ENCODE results near the gene TEKT1.

Gene TEKT1

GRCh38 chr17:6772016-6772415, 59.5 kb downstream of the TEKT1 start:
- DNase-seq (ENCODE audit: extremely low read depth in 1 of 2, low read depth in 1 of 2): no peak

GRCh38 chr17:6768447-6768846, 63.1 kb downstream of the TEKT1 start:
- DNase-seq (ENCODE audit: extremely low read depth in 1 of 2, low read depth in 1 of 2): no peak

- DNase-seq (ENCODE audit: extremely low read depth in 1 of 2, low read depth in 1 of 2): no peak
These were observed 69.8 kb downstream of the TEKT1 start for GRCh38 chr17:6761779-6762178.

- DNase-seq (ENCODE audit: extremely low read depth in 1 of 2, low read depth in 1 of 2): no peak
These were observed 73.8 kb downstream of the TEKT1 start for GRCh38 chr17:6757747-6758146.

- DNase-seq (ENCODE audit: extremely low read depth in 1 of 2, low read depth in 1 of 2): no peak
These were observed 75.0 kb downstream of the TEKT1 start for GRCh38 chr17:6756425-6757031.

GRCh38 chr17:6755731-6756184, 75.8 kb downstream of the TEKT1 start, which contains the start of gene XAF1:
XAF1 (plus strand) TSS chr17:6756046; CDS start chr17:6756079, 33 bp downstream.
- DNase-seq (ENCODE audit: extremely low read depth in 1 of 2, low read depth in 1 of 2): no peak

GRCh38 chr17:6755281-6755680, 76.2 kb downstream of the TEKT1 start:
- DNase-seq (ENCODE audit: extremely low read depth in 1 of 2, low read depth in 1 of 2): no peak

- DNase-seq (ENCODE audit: extremely low read depth in 1 of 2, low read depth in 1 of 2): no peak
These were observed 78.0 kb downstream of the TEKT1 start for GRCh38 chr17:6753546-6753945.

GRCh38 chr17:6753006-6753445, 78.5 kb downstream of the TEKT1 start:
- DNase-seq (ENCODE audit: extremely low read depth in 1 of 2, low read depth in 1 of 2): peak in 1 of 2 donors; percentile 30

- no peak for DNase-seq (ENCODE audit: extremely low read depth in 1 of 2, low read depth in 1 of 2)
These were observed 79.2 kb downstream of the TEKT1 start for GRCh38 chr17:6752068-6752909.

- no peak for DNase-seq (ENCODE audit: extremely low read depth in 1 of 2, low read depth in 1 of 2)
These were observed 82.0 kb downstream of the TEKT1 start for GRCh38 chr17:6749519-6749918.

GRCh38 chr17:6748617-6749016, 82.9 kb downstream of the TEKT1 start:
- no peak for DNase-seq (ENCODE audit: extremely low read depth in 1 of 2, low read depth in 1 of 2)

All from stimulated activated CD8-positive, alpha-beta memory T cell treated with anti-CD3 and anti-CD28 coated beads, Interleukin-7, amount 100 ng/mL, for 48 hours (primary cell).